Calu3 (cell line): ENCODE data around the gene RAB1A. TPM values are rescaled to one million over a fixed set of nuclear protein-coding genes. Genes with fewer than 3 reads are reported as not detected.

ENCODE experiments used
- BruUV-seq: library from RNA; stranded (reverse); fragments of 400-500 nt; replicated peaks from 2 replicates; lab custom pipeline; 2021; lab: Mats Ljungman, UMichigan
- CTCF ChIA-PET: fragments of 300-600 bp; sonication (Branson Sonifier 250); formaldehyde crosslinking; loops from one replicate; lab custom pipeline; 2022; ENCODE audit warnings: antibody characterized with exemption; lab: Charles Lee
- DNase-seq: peaks from one replicate; pipeline ENCODE4 v3.0.0; 2022
- H3K27ac Mint-ChIP-seq: one replicate; pipeline ENCODE4 v1.8.0; 2022; ENCODE audit warnings: mixed read lengths; ENCODE audit not compliant: unreplicated experiment
- H3K27me3 Mint-ChIP-seq: one replicate; pipeline ENCODE4 v1.8.0; 2022; ENCODE audit warnings: mixed read lengths; ENCODE audit not compliant: unreplicated experiment
- H3K36me3 Mint-ChIP-seq: one replicate; pipeline ENCODE4 v1.8.0; 2022; ENCODE audit warnings: mild to moderate bottlenecking, moderate library complexity, mixed read lengths; ENCODE audit not compliant: insufficient read depth, unreplicated experiment
- H3K4me1 Mint-ChIP-seq: one replicate; pipeline ENCODE4 v1.8.0; 2022; ENCODE audit warnings: mild to moderate bottlenecking, low read depth, mixed read lengths; ENCODE audit not compliant: unreplicated experiment
- H3K4me3 Mint-ChIP-seq: one replicate; pipeline ENCODE4 v1.8.0; 2022; ENCODE audit warnings: mild to moderate bottlenecking, low read depth, moderate library complexity, mixed read lengths; ENCODE audit not compliant: unreplicated experiment
- H3K9me3 Mint-ChIP-seq: one replicate; pipeline ENCODE4 v1.8.0; 2022; ENCODE audit warnings: low read depth, mixed read lengths; ENCODE audit not compliant: unreplicated experiment
- CTCF ChIP-seq: fragments of 200-600 bp; IDR thresholded peaks from one replicate; pipeline ENCODE4 v1.8.0; 2022; ENCODE audit warnings: antibody characterized with exemption; ENCODE audit not compliant: unreplicated experiment
- intact Hi-C: fragments of 100-400 bp; cut with micrococcal nuclease; formaldehyde crosslinking; loops from one replicate; pipeline ENCODE4 v1.10.0; 2022; ENCODE audit not compliant: unreplicated experiment
- total RNA-seq: library from RNA; stranded (reverse); gene quantifications from 2 replicates; pipeline ENCODE4 v1.2.3, GENCODE V29; 2022

Gene RAB1A
- total RNA-seq, 1 experiment from 2014 or later, result 148 TPM

- CTCF ChIA-PET, result no interaction called here
- no peak for DNase-seq
- Mint-ChIP-seq H3K27ac (no peak overlapping the region), H3K4me1 (peaks cover 21% of the 10 kb centered on the region), H3K27me3 (no peaks in the 10 kb centered on the region), H3K4me3 (no peak overlapping the region), H3K9me3 (no peaks in the 10 kb centered on the region), H3K36me3 (peaks cover 23% of the 10 kb centered on the region)
- no TSS peak for BruUV-seq
- no peak for TF ChIP-seq CTCF
- intact Hi-C loops, result no loop called here
These were observed 68.6 kb downstream of the RAB1A start for GRCh38 chr2:65061146-65061909.

- no peak for DNase-seq
- H3K9me3 Mint-ChIP-seq, result no peaks in the 10 kb centered on the region
- no peak for TF ChIP-seq CTCF
- H3K27me3 Mint-ChIP-seq, result no peaks in the 10 kb centered on the region
- H3K36me3 Mint-ChIP-seq, result peaks cover 35% of the 10 kb centered on the region
- no peak overlapping the region for H3K27ac Mint-ChIP-seq
- CTCF ChIA-PET, result interaction anchor here (0.5 to 0.6 kb wide), 2 partner anchors 143 to 487 kb away, joined by 3 to 4 read pairs; no protein-coding TSS in a partner anchor
- intact Hi-C loops, result no loop called here
- no peak overlapping the region for H3K4me3 Mint-ChIP-seq
- H3K4me1 Mint-ChIP-seq, result peaks cover 13% of the 10 kb centered on the region
- BruUV-seq, result no TSS peak
These were observed 70.8 kb downstream of the RAB1A start for GRCh38 chr2:65059071-65059470.

- peak overlapping the region; percentile 73 for H3K27ac Mint-ChIP-seq
- H3K9me3 Mint-ChIP-seq, result no peaks in the 10 kb centered on the region
- CTCF ChIA-PET, result interaction anchor here (1.3 kb wide), 2 partner anchors 73 to 140 kb away, joined by 3 to 4 read pairs; partner anchors contain the start of gene RAB1A
- peak; percentile 44 for DNase-seq
- H3K4me1 Mint-ChIP-seq, result peaks cover 13% of the 10 kb centered on the region
- no peaks in the 10 kb centered on the region for H3K27me3 Mint-ChIP-seq
- TF ChIP-seq CTCF, result no peak
- intact Hi-C loops, result no loop called here
- peak overlapping the region; percentile 98 for H3K4me3 Mint-ChIP-seq
- peaks cover 31% of the 10 kb centered on the region for H3K36me3 Mint-ChIP-seq
- BruUV-seq, result no TSS peak
These were observed 72.4 kb downstream of the RAB1A start for GRCh38 chr2:65057391-65058052.

GRCh38 chr2:65057054-65057375, 72.9 kb downstream of the RAB1A start:
- H3K4me1 Mint-ChIP-seq, result peaks cover 13% of the 10 kb centered on the region
- DNase-seq, result no peak
- no peak for TF ChIP-seq CTCF
- peak overlapping the region; percentile 98 for H3K4me3 Mint-ChIP-seq
- CTCF ChIA-PET, result interaction anchor here (1.3 kb wide), 2 partner anchors 73 to 139 kb away, joined by 3 to 4 read pairs; partner anchors contain the start of gene RAB1A
- H3K36me3 Mint-ChIP-seq, result peaks cover 31% of the 10 kb centered on the region
- H3K27me3 Mint-ChIP-seq, result no peaks in the 10 kb centered on the region
- intact Hi-C loops, result no loop called here
- H3K27ac Mint-ChIP-seq, result peak overlapping the region; percentile 73
- no peaks in the 10 kb centered on the region for H3K9me3 Mint-ChIP-seq
- BruUV-seq, result no TSS peak
